Measurements from ENCODE around the gene MAP4K5.
"Not testable (repeated sequence)": the region's sequence is repeated elsewhere in the genome, so short reads cannot be mapped to it uniquely, and the experiment has no call there.

The MAP4K5 gene

DNA sequence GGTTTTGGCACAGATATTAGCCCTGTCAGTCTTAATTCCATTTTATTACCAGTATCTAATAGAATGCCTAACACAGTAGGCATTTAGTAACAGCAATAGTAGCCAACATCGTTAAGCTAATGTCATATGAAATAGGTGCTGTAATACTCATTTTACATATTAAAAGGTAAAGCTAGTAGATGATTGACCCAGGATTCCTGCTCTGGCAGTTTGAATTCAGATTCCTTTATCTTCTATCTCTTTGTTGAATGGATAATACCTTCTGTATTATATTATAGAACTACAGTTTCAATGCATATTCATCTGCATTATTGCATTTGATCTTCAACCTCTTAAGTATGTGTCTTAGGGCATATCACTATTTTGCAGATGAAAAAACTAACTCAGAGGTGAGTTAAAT lies 30.5 kb upstream of the MAP4K5 start:
- DNase-seq (ENCODE audit: low read depth) = no peak
- no peak for TF ChIP-seq CTCF (IDR thresholded peaks at IDR 0.05; ENCODE audit: insufficient read depth, low read depth, low read length, missing control alignments)
- no peak overlapping the region for H3K4me3 ChIP-seq (ENCODE audit: low read depth, low read length)

DNA sequence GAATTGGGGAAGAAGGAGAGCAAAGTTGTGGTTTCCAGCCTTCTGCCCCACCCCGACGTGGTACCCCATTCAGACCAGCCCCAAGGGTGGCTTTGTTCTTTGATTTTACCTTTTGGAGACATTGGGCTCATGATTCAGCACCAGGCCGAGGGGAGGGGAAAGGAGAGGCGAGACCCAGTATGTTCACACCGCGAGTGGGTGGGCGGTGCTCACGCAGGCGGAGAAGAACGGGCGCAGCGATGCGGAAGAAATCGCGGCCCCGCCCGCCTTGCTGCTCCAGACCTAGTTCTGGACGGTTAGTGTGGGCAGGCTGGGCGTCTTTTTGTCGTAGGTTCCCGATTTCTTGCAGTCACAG lies 28.5 kb upstream of the MAP4K5 start:
- no peak for TF ChIP-seq CTCF (IDR thresholded peaks at IDR 0.05; ENCODE audit: insufficient read depth, low read depth, low read length, missing control alignments)
- peak; percentile 5 for DNase-seq (ENCODE audit: low read depth)
- H3K4me3 ChIP-seq (ENCODE audit: low read depth, low read length) = peak overlapping the region; percentile 44

GRCh38 chr14:50559990-50560930 lies 27.9 kb upstream of the MAP4K5 start, which contains the start of gene ATL1:
Gene ATL1 (plus strand): TSS chr14:50560145. CDS start chr14:50560266, 121 bp downstream.
- H3K4me3 ChIP-seq (ENCODE audit: low read depth, low read length) = peak within 1 kb of the TSS; percentile 44
- no peak for TF ChIP-seq CTCF (IDR thresholded peaks at IDR 0.05; ENCODE audit: insufficient read depth, low read depth, low read length, missing control alignments)
- peak; percentile 41 for DNase-seq (ENCODE audit: low read depth)

DNA sequence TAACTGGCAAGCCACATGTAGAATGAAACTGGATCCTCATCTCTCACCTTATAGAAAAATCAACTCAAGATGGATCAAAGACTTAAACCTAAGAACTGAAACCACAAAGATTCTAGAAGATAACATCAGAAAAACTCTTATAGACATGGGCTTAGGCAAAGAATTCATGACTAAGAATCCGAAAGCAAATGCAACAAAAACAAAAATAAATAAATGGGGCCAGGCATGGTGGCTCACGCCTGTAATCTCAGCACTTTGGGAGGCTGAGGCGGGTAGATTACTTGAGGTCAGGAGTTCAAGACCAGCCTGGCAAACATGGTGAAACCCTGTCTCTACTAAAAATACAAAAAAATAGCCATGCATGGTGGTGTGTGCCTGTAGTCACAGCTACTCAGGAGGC lies 20.4 kb upstream of the MAP4K5 start:
- not testable (repeated sequence) for DNase-seq (ENCODE audit: low read depth); H3K4me3 ChIP-seq (ENCODE audit: low read depth, low read length)

- no peak overlapping the region for H3K4me3 ChIP-seq (ENCODE audit: low read depth, low read length)
- no peak for TF ChIP-seq CTCF (IDR thresholded peaks at IDR 0.05; ENCODE audit: insufficient read depth, low read depth, low read length, missing control alignments)
- no peak for DNase-seq (ENCODE audit: low read depth)
Measured at GRCh38 chr14:50551877-50552276, 19.5 kb upstream of the MAP4K5 start.

- no peak overlapping the region for H3K4me3 ChIP-seq (ENCODE audit: low read depth, low read length)
- DNase-seq (ENCODE audit: low read depth) = no peak
- TF ChIP-seq CTCF (IDR thresholded peaks at IDR 0.05; ENCODE audit: insufficient read depth, low read depth, low read length, missing control alignments) = no peak
Measured at GRCh38 chr14:50550294-50550693, 17.9 kb upstream of the MAP4K5 start.

GRCh38 chr14:50545618-50546017 lies 13.2 kb upstream of the MAP4K5 start:
- no peak for DNase-seq (ENCODE audit: low read depth)

More at GRCh38 chr14:50545618-50546017, 13.2 kb upstream of the MAP4K5 start:
- no peak overlapping the region for H3K4me3 ChIP-seq (ENCODE audit: low read depth, low read length)
- no peak for TF ChIP-seq CTCF (IDR thresholded peaks at IDR 0.05; ENCODE audit: insufficient read depth, low read depth, low read length, missing control alignments)
